Tibial nerve (tissue), 4 donors: ENCODE results near the gene CD1C.

ENCODE experiments used
- CTCF ChIP-seq, 5 experiments: fragments of 200-600 bp in 3 of 5; fragments of 450-650 bp in 2 of 5; sonication (generic) in 3 of 5; IDR thresholded peaks; one replicate each; pipeline ENCODE4 v1.5.1; 2016 to 2019; ENCODE audit warnings: antibody characterized with exemption in 5 of 5, mild to moderate bottlenecking in 3 of 5, moderate library complexity in 2 of 5
- EP300 ChIP-seq, 2 donors: sonication (generic); formaldehyde crosslinking; IDR thresholded peaks; one replicate each; pipeline ENCODE4 v1.6.1; 2017; ENCODE audit warnings: antibody characterized with exemption in 2 of 2, mild to moderate bottlenecking in 1 of 2
- POLR2A ChIP-seq, 2 donors: fragments of 450-650 bp; IDR thresholded peaks; one replicate each; pipeline ENCODE4 v1.6.1; 2017; ENCODE audit warnings: antibody characterized with exemption in 2 of 2, mild to moderate bottlenecking in 2 of 2, moderate library complexity in 2 of 2

GRCh38 chr1:158311066-158311465 lies 21.3 kb downstream of the CD1C start:
- TF ChIP-seq CTCF (IDR thresholded peaks at IDR 0.05) (no peak), POLR2A (IDR thresholded peaks at IDR 0.05) (no peak), EP300 (IDR thresholded peaks at IDR 0.05) (no peak)
